GM18499 (cell line): ENCODE measurements around the gene BAHD1.

Experiments
- ATAC-seq: cut with Tn5 transposase; IDR thresholded peaks from one replicate; pipeline ENCODE4 v1.9.1; 2021; ENCODE audit warnings: moderate number of reproducible peaks; ENCODE audit not compliant: insufficient read depth, unreplicated experiment

Gene BAHD1

GRCh38 chr15:40464595-40465185 is 23.9 kb downstream of the BAHD1 start:
- no peak for ATAC-seq

- no peak for ATAC-seq
Measured at GRCh38 chr15:40465939-40466338, 25.2 kb downstream of the BAHD1 start.

DNA sequence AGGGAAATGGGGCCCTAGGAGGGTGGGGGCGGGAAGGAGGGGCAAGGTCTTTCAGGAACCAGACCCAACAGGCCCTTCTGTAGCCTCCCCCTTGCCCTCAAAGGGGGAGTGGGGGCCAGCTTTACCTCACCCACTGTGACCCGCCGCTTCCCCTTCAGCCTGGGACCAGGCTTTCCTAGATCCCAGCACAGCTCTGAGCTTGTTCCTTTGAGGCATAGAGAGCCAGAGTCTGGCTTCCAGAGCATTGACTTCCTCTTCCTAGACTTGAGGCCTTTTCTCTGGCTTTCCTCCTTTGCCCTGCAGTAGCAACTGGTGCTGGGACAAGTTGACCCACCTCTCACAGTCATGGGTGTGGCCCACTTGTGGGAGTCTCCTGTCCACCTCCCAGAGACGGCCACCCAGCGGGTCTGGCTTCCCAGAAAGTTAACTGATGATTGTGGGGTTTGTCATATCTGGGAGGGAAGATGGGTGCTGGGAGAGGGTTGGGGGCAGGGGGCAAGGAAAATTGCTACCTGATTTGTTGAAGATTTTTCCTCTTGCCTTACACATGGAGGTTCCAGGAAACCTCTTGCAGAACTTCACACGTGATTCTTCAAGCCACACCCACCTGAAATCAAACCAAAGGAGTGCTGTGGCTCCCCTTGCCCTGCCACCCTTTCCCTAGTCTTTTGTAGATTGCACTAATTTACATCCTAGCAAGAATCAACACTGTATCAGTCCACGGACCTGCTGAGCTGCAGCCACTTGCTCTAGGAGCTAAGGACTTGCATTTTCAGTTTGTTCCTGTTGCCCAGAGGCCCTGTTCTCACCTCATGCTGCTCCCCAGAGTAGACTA is 25.9 kb downstream of the BAHD1 start:
- no peak for ATAC-seq

DNA sequence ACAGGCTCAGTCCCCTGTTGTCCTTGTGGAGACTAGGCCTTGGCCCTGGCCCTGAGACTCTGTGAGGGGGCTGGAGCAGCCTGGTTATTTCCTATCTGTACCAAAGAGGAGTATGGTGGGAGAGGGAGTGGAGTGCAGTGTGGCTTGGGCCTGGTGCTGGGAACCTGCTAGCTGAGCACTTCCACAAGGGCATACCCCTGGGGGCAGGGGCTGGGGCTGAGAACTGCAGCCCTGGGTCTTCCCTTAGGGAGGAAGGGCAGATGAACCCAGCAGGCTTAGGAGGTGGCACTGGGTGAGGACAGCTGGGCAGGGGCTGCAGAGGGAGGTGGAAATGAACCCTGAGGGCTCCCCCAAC is 26.5 kb downstream of the BAHD1 start:
- no peak for ATAC-seq

- ATAC-seq = no peak
Measured at GRCh38 chr15:40468898-40469331, 28.2 kb downstream of the BAHD1 start.

DNA sequence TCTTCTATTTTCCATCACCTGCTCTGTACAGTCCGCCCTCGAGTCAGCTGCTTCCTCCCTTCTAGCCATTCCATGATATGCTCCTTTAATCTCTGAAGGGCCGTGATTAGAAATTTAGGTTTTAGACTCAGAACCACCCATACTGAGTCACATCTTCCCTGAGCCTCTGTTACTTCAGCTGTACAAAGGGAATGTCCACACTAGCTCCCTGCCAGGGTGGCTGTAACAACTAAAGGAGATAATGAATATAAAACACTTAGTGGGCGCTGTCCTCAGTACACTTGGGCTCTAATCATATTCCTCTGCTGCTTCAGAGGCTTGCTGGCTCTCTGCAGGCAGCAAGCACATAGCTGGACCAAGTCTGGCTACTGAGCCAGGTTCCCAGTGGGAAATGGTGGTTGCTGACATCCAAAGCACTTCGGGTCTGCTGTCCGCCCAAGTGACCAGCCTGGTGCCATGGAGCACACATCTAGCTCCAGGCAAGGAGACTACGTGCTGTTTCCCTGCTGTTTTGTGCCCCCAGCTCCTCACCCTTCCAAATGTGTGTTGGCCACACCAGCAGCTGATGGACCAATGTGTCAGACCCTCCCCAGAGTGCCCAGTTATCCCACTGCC is 29.1 kb downstream of the BAHD1 start:
- ATAC-seq = no peak

DNA sequence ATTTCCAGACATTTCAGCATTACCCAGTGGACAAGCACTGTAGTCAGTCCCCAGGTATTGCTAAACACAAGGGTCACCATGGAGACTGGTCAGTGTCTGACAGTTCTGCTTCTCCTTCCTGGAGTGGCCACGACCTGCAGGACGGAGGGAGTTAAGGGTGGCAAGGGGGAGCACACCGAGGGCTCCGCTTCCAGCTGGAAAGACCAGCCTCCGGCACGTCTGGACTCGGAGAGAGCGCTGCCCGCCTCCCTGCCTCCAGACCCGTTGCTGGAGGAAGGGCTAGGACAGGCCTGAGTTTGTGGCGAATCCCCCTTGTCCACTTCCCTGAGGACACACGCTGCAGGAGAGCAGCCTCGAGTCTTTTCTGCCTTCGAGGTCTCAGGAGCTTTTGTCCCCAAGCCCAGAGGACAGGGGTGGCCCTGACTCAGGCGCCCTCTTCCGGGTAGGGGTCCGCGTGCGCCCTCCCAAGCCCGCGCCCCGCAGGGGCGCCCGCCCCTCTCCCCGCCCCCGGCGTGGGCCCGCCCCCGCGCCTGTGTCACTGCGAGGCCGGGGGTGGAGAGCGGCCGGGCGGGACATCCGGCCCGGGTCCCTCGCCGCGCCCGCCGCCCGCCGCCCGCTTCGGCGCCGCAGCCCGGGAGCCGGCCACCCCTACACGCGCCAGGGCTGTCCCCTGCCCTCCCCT is 29.8 kb downstream of the BAHD1 start, which contains the start of gene CHST14:
TSS of gene CHST14 (plus strand) at position 562 of the 682 bp plus-strand sequence. CDS start 230 bp downstream, outside the sequence.
- no peak for ATAC-seq

DNA sequence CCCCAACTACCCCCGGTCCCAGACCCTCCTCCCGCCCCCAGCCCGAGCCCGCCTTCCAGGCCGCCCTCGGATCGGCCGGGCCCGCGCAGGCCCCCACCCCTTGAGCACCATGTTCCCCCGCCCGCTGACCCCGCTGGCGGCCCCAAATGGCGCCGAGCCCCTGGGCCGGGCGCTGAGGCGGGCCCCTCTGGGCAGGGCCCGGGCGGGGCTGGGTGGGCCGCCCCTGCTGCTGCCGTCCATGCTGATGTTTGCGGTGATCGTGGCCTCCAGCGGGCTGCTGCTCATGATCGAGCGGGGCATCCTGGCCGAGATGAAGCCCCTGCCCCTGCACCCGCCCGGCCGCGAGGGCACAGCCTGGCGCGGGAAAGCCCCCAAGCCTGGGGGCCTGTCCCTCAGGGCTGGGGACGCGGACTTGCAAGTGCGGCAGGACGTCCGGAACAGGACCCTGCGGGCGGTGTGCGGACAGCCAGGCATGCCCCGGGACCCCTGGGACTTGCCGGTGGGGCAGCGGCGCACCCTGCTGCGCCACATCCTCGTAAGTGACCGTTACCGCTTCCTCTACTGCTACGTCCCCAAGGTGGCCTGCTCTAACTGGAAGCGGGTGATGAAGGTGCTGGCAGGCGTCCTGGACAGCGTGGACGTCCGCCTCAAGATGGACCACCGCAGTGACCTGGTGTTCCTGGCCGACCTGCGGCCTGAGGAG is 30.5 kb downstream of the BAHD1 start:
- no peak for ATAC-seq

DNA sequence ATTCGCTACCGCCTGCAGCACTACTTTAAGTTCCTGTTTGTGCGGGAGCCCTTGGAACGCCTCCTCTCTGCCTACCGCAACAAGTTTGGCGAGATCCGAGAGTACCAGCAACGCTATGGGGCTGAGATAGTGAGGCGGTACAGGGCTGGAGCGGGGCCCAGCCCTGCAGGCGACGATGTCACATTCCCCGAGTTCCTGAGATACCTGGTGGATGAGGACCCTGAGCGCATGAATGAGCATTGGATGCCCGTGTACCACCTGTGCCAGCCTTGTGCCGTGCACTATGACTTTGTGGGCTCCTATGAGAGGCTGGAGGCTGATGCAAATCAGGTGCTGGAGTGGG is 31.0 kb downstream of the BAHD1 start:
- no peak for ATAC-seq

GRCh38 chr15:40472171-40472727 is 31.5 kb downstream of the BAHD1 start:
- no peak for ATAC-seq

GRCh38 chr15:40474581-40474980 is 33.8 kb downstream of the BAHD1 start:
- no peak for ATAC-seq

GRCh38 chr15:40477642-40478327 is 37.0 kb downstream of the BAHD1 start:
- ATAC-seq = no peak

GRCh38 chr15:40479024-40479423 is 38.3 kb downstream of the BAHD1 start:
- ATAC-seq = no peak

DNA sequence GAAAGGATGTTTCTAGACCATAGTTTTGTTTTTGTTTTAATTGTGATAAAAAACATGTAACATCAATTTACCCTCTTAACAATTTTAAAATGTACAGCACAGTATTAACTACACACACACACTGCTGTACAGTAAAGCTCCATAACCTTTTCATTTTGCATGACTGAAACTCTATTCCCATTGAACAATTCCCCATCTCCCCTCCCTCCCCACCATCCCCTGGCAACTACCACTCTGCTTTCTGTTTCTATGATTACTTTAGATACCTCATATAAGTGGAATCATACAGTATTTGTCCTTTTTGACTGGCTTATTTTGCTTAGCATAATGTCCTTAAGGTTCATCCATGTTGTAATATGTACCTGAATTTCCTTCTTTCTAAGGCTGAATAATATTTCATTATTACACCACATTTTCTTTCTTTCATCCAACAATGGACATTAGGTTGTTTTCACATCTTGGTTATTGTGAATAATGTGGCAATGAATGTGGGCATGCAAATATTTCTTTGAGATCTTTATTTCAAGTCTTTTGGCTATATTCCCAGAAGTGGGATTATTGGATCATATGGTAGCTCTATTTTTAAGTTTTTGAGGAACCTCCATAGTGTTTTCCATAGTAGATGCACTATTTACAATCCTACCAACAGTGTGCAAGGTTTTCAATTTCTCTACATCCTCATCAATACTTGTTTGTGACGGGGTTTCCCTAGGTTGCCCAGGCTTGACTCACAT is 40.8 kb downstream of the BAHD1 start:
- no peak for ATAC-seq

DNA sequence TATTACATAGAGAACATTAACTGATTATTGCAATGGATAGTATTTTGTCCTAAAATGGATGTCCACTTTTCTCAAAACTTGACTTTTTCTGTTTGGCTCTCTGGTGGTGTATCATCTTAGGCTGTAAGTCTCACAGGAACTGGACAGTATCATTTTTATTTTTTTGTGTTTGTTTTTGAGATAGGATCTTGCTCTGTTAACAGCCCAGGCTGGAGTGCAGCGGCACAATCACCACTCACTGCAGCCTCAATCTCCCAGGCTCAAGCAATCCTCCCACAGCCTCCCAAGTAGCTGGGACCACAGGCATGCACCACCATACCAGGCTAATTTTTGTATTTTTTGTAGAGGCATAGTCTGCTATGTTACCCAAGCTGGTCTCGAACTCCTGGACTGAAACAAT is 43.2 kb downstream of the BAHD1 start:
- no peak for ATAC-seq

GRCh38 chr15:40486066-40486770 is 45.5 kb downstream of the BAHD1 start:
- ATAC-seq = no peak

GRCh38 chr15:40487816-40488682 is 47.3 kb downstream of the BAHD1 start:
- no peak for ATAC-seq
